ENCODE results near the gene SULT1E1. TPM values are rescaled to one million over a fixed set of nuclear protein-coding genes. Genes with fewer than 3 reads are reported as not detected.

Gene SULT1E1
- polyA plus RNA-seq, 2 of the 4 experiments (the other 2 are of a cell fraction) = 0.08 TPM; not detected in 1

DNA sequence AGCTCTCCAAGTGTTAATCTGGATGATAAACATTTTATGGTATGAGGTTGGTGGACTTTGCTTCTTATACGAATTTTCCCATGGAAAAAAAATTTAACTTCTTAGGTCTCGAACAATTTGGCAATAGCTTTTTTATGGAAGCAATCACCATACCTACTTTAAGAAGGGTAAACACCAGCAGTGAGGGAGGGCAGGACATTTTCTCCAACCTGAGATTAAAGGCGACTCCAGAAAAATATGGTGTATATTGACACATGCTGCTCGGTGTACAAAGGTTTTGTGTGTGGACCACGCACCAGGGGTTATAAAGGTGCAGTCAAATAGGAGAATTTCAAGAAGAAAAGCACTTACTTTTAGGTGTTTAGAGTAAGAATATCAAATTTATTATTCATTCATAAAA, 34.2 kb upstream of the SULT1E1 start:
- FAIRE-seq (no peak), ATAC-seq (no peak), DNase-seq (ENCODE audit: low read depth in 1 of 2, low spot score in 1 of 2) (no peak)
- no peak overlapping the region for H3K27ac ChIP-seq
- POLR2A ChIA-PET = no interaction called here
- no peak overlapping the region for H3K4me2 ChIP-seq
- 42% methylated on average over 5 of the region's 5 CpGs for WGBS (ENCODE audit: missing lambda C conversion rate)
- H3K4me1 ChIP-seq = no peaks in the 10 kb centered on the region
- CTCF ChIA-PET = no interaction called here
- no peaks in the 10 kb centered on the region for H3K9me3 ChIP-seq
- no peak overlapping the region for H3K4me3 ChIP-seq
- TF ChIP-seq, protein P1, sequence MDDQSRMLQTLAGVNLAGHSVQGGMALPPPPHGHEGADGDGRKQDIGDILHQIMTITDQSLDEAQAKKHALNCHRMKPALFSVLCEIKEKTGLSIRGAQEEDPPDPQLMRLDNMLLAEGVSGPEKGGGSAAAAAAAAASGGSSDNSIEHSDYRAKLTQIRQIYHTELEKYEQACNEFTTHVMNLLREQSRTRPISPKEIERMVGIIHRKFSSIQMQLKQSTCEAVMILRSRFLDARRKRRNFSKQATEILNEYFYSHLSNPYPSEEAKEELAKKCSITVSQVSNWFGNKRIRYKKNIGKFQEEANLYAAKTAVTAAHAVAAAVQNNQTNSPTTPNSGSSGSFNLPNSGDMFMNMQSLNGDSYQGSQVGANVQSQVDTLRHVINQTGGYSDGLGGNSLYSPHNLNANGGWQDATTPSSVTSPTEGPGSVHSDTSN (IDR thresholded peaks at IDR 0.05) = no peak
- TF ChIP-seq NR3C1 (IDR thresholded peaks at IDR 0.05) = no peak
- no peak for TF ChIP-seq ZNF302 (CRISPR knock-in tag; IDR thresholded peaks at IDR 0.05)
- TF ChIP-seq, protein P2, sequence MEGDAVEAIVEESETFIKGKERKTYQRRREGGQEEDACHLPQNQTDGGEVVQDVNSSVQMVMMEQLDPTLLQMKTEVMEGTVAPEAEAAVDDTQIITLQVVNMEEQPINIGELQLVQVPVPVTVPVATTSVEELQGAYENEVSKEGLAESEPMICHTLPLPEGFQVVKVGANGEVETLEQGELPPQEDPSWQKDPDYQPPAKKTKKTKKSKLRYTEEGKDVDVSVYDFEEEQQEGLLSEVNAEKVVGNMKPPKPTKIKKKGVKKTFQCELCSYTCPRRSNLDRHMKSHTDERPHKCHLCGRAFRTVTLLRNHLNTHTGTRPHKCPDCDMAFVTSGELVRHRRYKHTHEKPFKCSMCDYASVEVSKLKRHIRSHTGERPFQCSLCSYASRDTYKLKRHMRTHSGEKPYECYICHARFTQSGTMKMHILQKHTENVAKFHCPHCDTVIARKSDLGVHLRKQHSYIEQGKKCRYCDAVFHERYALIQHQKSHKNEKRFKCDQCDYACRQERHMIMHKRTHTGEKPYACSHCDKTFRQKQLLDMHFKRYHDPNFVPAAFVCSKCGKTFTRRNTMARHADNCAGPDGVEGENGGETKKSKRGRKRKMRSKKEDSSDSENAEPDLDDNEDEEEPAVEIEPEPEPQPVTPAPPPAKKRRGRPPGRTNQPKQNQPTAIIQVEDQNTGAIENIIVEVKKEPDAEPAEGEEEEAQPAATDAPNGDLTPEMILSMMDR (IDR thresholded peaks at IDR 0.05) = no peak
- no peak for TF ChIP-seq ZC3H11A (IDR thresholded peaks at IDR 0.05)
- TF ChIP-seq SMC3 (IDR thresholded peaks at IDR 0.05) = no peak
- TF ChIP-seq PHF8 (IDR thresholded peaks at IDR 0.05; ENCODE audit: borderline replicate concordance, low read depth) = no peak
- no peak for TF ChIP-seq E2F6 (IDR thresholded peaks at IDR 0.05; ENCODE audit: borderline replicate concordance, low read depth)
- TF ChIP-seq REST (IDR thresholded peaks at IDR 0.05) = no peak
- no peak for TF ChIP-seq EHMT2 (IDR thresholded peaks at IDR 0.05; ENCODE audit: low read depth)
- no peak for TF ChIP-seq JUN (IDR thresholded peaks at IDR 0.05)

- DNase-seq (ENCODE audit: low read depth in 1 of 2, low spot score in 1 of 2) (no peak), FAIRE-seq (no peak), ATAC-seq (no peak)
- Histone ChIP-seq H3K4me2 (no peak overlapping the region), H3K4me1 (no peaks in the 10 kb centered on the region), H3K27ac (no peak overlapping the region), H3K4me3 (no peak overlapping the region), H3K9me3 (no peaks in the 10 kb centered on the region)
- ChIA-PET CTCF (no interaction called here), POLR2A (no interaction called here)
- TF ChIP-seq HOXB13 (CRISPR knock-in tag; IDR thresholded peaks at IDR 0.05; ENCODE audit: low read depth) = no peak
- TF ChIP-seq, protein P1 (IDR thresholded peaks at IDR 0.05) = no peak
Measured at GRCh38 chr4:69888336-69888735, 28.4 kb upstream of the SULT1E1 start.

DNA sequence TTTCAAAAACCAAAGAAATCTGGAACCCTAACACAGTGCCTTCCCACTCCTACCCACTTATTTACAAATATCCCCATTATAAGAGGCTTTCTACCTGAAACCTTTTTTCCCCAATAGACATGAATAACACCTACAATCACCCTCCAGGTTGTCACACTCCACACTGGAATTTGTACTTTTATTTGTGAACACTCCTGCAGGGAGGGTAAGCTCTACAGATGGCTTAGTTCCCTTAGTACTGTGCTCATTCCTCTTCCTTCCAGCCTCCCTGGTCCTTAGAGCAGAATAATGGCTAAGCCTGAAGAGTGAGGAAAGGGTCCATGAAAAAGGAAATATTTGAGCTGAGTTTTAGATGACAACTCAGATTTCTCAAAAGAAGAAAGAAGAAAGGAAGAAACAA, 22.2 kb upstream of the SULT1E1 start:
- H3K27ac ChIP-seq = no peak overlapping the region
- no peaks in the 10 kb centered on the region for H3K4me1 ChIP-seq
- no peaks in the 10 kb centered on the region for H3K9me3 ChIP-seq
- ATAC-seq (no peak), FAIRE-seq (no peak), DNase-seq (ENCODE audit: low read depth in 1 of 2, low spot score in 1 of 2) (no peak)
- POLR2A ChIA-PET = no interaction called here
- H3K4me2 ChIP-seq = no peak overlapping the region
- H3K4me3 ChIP-seq = no peak overlapping the region
- CTCF ChIA-PET = interaction anchor here (1.5 kb wide), 1 partner anchor 181 kb away, joined by 6 read pairs; no protein-coding TSS in a partner anchor
- TF ChIP-seq KDM1A (IDR thresholded peaks at IDR 0.05; ENCODE audit: low read depth) (no peak), MAFK (IDR thresholded peaks at IDR 0.05; ENCODE audit: partially characterized antibody) (no peak), NFE2L2 (conservative IDR thresholded peaks at IDR 0.05; ENCODE audit: low read length) (no peak), POLR2AphosphoS2 (conservative IDR thresholded peaks at IDR 0.05; ENCODE audit: low read length) (no peak), EP300 (IDR thresholded peaks at IDR 0.05) (no peak), HES2 (IDR thresholded peaks at IDR 0.05) (no peak), ZNF302 (CRISPR knock-in tag; IDR thresholded peaks at IDR 0.05) (no peak), KDM5A (IDR thresholded peaks at IDR 0.05) (no peak), ZSCAN20 (CRISPR knock-in tag; IDR thresholded peaks at IDR 0.05) (no peak)
- TF ChIP-seq, protein P3, sequence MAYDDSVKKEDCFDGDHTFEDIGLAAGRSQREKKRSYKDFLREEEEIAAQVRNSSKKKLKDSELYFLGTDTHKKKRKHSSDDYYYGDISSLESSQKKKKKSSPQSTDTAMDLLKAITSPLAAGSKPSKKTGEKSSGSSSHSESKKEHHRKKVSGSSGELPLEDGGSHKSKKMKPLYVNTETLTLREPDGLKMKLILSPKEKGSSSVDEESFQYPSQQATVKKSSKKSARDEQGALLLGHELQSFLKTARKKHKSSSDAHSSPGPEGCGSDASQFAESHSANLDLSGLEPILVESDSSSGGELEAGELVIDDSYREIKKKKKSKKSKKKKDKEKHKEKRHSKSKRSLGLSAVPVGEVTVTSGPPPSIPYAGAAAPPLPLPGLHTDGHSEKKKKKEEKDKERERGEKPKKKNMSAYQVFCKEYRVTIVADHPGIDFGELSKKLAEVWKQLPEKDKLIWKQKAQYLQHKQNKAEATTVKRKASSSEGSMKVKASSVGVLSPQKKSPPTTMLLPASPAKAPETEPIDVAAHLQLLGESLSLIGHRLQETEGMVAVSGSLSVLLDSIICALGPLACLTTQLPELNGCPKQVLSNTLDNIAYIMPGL (CRISPR knock-in tag; IDR thresholded peaks at IDR 0.05; ENCODE audit: borderline replicate concordance) = no peak
- TF ChIP-seq, protein P4, sequence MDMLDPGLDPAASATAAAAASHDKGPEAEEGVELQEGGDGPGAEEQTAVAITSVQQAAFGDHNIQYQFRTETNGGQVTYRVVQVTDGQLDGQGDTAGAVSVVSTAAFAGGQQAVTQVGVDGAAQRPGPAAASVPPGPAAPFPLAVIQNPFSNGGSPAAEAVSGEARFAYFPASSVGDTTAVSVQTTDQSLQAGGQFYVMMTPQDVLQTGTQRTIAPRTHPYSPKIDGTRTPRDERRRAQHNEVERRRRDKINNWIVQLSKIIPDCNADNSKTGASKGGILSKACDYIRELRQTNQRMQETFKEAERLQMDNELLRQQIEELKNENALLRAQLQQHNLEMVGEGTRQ (IDR thresholded peaks at IDR 0.05) = no peak
- TF ChIP-seq, protein P5, sequence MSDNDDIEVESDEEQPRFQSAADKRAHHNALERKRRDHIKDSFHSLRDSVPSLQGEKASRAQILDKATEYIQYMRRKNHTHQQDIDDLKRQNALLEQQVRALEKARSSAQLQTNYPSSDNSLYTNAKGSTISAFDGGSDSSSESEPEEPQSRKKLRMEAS (IDR thresholded peaks at IDR 0.05) = no peak
